NCI-H460 (cell line): Measurements from ENCODE around the gene MEG3. TPM values are rescaled to one million over a fixed set of nuclear protein-coding genes. Genes with fewer than 3 reads are reported as not detected.

Experiments
- DNase-seq: peaks from one replicate; pipeline ENCODE4 v3.0.0-alpha.2; 2016; ENCODE audit warnings: low read depth; ENCODE audit errors: extremely low read depth
- total RNA-seq: library from RNA; depleted of rRNA; stranded (reverse); fragments of >200 nt; shearing (Covaris generic); gene quantifications from 2 replicates; pipeline ENCODE4 v1.2.3, GENCODE V29; 2014

Gene MEG3
- total RNA-seq, 1 experiment from 2014 or later, result 0.69 TPM

- DNase-seq, result no peak
Observed at GRCh38 chr14:100844082-100844408, 18.1 kb downstream of the MEG3 start.

GRCh38 chr14:100844421-100844820 is 18.5 kb downstream of the MEG3 start:
- DNase-seq, result no peak

- DNase-seq, result no peak
Observed at GRCh38 chr14:100844846-100845245, 18.9 kb downstream of the MEG3 start.

- no peak for DNase-seq
Observed at GRCh38 chr14:100845341-100845740, 19.4 kb downstream of the MEG3 start.

GRCh38 chr14:100846309-100846859 is 20.5 kb downstream of the MEG3 start:
- no peak for DNase-seq

GRCh38 chr14:100849115-100849781 is 23.3 kb downstream of the MEG3 start:
- DNase-seq, result no peak

- peak; percentile 66 for DNase-seq
Observed at GRCh38 chr14:100850841-100851585, 25.1 kb downstream of the MEG3 start.

- DNase-seq, result no peak
Observed at GRCh38 chr14:100851586-100851916, 25.6 kb downstream of the MEG3 start.

GRCh38 chr14:100851946-100852620 is 26.2 kb downstream of the MEG3 start:
- no peak for DNase-seq

- no peak for DNase-seq
Observed at GRCh38 chr14:100854435-100854834, 28.5 kb downstream of the MEG3 start.

- no peak for DNase-seq
Observed at GRCh38 chr14:100855256-100855930, 29.5 kb downstream of the MEG3 start.

- DNase-seq, result no peak
Observed at GRCh38 chr14:100856056-100856950, 30.4 kb downstream of the MEG3 start.

- no peak for DNase-seq
Observed at GRCh38 chr14:100857233-100857922, 31.5 kb downstream of the MEG3 start.

- no peak for DNase-seq
Observed at GRCh38 chr14:100857923-100858837, 32.3 kb downstream of the MEG3 start.

GRCh38 chr14:100858838-100859220 is 32.9 kb downstream of the MEG3 start:
- no peak for DNase-seq

- DNase-seq, result no peak
Observed at GRCh38 chr14:100859781-100860180, 33.9 kb downstream of the MEG3 start.

GRCh38 chr14:100860556-100861187 is 34.8 kb downstream of the MEG3 start:
- no peak for DNase-seq
